CMK (cell line): ENCODE measurements around the gene WDR1.

Experiments
- DNase-seq: peaks from one replicate; pipeline ENCODE4 v3.0.0-alpha.2; 2010; ENCODE audit warnings: low read depth

Gene WDR1

GRCh38 chr4:10098780-10099160 is 17.8 kb downstream of the WDR1 start:
- DNase-seq = no peak

DNA sequence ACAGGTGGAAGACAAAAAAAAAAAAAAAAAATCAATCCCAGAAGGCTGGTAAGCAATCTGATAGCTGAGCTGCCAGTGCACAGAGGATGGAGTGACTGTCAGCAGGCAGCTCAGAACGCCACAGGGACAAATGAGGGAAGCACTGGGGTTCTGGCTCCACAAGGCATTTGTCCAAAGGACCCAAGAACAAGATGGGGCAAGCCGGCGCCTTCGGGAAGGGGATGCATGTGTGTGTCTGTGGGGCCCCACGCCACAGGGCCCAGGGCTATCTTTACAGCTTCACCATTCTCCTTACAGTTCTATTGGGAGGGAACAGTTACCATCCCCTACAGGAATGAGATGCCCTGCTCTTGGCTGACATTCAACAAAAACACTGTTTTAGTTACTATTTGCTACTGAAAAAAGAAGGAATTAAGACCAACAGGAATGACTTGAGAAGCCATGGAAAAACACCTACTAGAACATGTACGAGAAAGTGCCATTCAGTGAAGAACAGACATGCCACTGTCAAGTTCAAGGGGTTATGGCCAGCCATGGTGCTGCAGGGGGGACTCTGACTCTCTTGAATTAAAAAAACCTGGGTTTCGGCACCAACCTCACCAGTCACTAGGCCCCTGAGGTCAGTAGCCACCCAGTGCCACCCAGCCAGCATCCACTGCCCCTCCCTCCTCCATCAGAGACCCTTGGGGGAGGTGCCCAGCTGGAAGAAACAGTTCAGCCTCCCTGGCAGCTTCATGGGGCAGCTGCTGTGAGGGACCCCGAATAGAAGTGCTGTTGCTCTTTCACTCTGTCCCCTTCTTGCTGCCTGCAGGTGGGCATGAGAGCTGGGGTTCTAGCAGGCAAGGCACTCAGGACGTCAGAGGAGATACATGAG is 18.5 kb downstream of the WDR1 start:
- no peak for DNase-seq

DNA sequence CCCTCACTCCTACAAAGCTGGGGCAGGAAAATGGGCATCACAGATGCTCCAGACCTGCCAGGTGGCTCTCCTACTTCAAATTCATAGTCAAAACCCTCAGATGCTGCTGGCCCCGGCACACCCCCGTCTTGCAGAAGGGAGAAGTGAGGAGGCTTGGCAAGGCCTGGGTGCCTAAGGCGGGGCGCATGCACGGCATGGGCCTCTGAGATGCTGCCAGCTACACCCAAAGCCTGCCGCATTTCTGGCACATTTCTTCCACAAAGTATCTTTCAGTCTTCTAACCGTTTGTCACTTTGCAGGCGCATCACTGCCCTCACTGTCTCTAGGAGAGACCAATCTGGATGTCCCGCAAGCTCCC is 19.6 kb downstream of the WDR1 start:
- DNase-seq = no peak

GRCh38 chr4:10096201-10096977 is 20.2 kb downstream of the WDR1 start:
- peak; percentile 39 for DNase-seq

- no peak for DNase-seq
Observed at GRCh38 chr4:10095296-10095991, 21.2 kb downstream of the WDR1 start.

DNA sequence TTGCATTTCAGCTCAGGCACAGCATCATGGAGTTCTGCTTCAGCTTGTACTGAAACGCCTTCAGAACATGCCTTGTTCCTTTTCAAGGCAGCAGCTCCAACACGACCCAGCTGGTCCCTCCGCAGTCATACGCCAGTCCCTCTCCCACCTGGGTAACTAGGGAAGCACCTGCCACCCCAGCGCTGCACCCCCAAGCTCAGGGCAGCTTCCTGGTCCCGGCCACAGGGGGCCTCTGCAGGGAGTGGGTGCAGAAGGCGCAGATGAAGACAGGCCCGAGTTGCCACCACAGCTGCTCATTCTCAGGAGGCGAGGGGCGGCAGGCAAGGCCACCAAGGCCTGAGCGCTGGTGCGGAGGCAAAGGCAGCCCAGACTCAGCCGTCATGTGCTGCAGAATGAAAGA is 21.8 kb downstream of the WDR1 start:
- no peak for DNase-seq

GRCh38 chr4:10093801-10094552 is 22.6 kb downstream of the WDR1 start:
- peak; percentile 70 for DNase-seq

DNA sequence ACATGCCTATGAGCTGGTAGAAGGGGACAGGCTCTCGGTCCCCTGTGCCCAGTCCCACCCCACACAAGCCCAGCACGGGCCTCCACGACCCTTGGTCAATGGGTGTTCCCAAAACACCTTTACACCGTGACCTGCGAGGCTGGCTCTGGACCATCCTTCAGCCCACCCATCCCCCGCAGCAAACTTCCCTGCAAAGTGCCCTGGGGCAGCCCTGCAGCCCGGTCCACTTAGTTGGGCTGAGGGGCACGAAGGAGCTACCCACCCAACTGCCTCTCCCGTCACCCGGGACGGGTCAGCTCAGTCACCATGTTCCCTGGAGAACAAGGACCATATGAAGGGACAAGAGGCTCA is 23.4 kb downstream of the WDR1 start:
- no peak for DNase-seq

GRCh38 chr4:10092481-10093270 is 23.9 kb downstream of the WDR1 start:
- DNase-seq = no peak

GRCh38 chr4:10091531-10092181 is 24.9 kb downstream of the WDR1 start:
- DNase-seq = no peak

DNA sequence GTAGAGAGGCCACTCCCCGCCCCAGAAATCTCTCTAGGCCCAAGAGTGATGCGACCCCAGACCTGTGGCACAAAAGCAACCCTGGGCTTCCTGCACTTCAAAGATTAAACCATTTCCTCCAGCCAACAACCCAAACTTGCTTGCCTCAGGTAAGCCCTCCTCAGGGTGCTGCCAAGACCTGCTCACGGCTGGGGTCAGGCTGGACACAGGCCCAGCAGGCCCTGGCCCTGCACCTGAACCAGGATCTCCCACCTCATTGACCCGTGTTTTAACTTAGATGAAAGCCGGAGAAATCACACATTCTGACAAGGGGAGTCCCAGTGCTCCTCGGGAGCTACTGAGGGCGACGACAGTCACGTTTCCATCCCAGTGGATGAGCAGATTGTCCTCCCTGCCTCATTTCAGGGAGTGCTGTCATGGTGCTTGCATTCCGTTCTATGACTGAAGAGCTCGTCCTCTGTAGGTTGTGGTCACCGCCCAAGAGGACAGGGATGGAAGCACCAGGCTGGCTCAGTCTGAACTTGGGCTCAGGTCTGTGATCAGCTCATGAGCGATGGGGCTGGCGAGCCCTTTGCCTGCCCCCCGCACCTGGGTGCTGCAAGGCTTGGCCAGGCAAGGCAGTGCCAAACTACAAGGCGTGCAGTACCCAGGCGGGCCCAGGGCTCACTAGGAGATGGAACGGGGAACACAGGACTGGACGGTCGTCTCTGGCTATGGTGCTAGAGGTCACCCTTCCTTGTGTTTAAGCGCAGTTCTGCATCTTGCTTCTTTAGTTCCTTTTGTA is 25.9 kb downstream of the WDR1 start:
- DNase-seq = no peak

- no peak for DNase-seq
Observed at GRCh38 chr4:10089346-10089745, 27.3 kb downstream of the WDR1 start.

DNA sequence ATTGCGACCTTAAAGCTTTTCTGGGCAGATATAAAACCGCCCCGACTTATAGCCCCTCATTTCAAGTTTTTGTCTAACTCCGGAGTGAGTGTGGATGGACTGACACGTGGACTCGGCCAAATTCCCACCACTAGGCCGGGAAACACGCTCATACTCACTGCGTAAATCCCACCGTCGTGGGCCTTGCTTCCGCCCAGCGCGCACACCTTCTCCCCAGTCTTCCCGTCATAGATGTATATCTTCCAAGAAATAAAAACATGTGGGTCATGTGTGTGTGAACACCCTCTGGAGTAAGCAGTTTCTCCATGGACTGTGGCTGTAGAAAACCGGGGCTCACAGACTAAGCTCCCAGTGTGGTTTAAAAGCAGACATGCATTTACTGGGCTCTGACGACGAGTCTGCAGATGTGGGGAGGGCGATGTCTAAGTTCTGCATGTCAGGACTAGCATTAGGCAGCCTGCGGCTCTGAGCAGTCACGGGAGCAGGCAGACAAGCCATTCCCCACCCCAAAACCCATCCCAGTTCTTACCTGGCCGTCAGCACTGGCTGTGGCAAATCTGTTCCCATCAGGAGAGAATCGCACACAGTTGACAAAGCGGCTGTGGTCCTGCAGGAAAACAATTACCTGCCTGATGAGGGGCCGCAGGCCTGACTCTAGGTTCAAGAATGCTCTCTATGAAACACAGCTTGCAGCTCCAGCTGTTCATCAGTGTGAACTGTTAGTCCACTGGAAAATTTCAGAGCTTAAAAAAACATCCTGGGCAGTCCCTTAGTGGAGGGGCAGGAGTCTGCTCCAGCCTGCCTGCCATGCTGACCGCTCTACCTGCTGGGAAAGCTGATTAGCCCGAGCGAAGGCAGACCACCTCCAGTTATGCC is 28.2 kb downstream of the WDR1 start:
- no peak for DNase-seq

DNA sequence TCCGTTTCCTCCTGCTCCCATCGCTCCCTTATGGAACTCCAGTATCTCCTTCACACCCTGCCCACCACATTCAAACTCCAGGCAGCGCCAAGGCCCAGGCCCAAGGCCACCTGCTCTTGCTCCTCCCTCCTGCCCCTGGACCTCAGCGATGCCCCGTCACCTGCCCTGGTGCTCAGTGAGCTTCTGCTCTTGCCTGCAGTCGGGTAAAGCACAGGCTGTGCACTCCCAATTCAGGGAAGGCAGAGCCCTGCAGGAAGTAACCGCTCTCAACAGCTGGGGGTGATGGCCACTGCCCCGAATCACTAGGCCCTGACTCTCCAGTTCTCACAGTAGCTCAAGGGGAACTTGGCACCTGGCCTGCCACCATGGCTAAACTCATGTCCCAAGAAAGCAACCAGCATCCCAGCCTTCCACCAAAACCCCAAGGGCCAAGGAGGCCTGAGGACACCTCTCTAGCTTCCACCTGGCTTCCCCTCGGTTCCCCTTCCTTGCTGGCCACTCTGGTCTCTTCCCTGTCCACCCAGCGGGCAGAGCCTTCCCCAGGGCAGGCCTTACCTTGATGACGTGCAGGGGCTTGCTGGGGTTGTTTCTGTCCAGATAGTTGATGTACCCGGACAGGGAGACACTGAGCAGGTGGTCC is 29.3 kb downstream of the WDR1 start:
- no peak for DNase-seq

DNA sequence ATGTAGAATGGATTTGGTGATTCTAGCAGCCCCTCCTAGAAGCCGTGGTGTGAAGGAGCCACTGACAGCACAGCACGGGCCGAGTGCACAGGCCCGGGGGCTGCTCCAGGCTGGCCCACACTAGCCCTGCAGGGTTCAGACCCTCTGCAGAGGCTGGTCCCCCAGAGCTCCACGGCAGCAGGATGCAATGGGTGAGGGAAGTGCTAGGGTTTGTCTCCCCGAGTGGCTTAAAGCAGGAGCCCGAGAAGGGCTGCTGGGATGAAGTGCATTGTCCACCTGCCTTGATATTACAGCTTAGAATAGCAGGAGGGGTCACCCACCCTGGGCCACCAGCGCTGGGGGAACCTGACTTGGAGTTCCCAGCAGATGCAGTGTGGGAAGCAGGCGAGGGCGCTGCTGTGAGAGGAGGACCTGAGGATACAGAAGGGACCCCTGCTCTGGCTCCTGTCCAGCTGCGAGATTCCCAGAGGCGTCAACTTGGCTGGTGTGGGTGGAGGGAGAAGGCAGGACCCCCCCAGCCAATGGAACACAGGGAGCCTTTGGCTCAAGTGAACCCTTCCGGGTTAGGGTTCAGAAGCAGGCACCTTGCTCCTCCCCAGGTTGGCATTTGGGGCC is 30.0 kb downstream of the WDR1 start:
- DNase-seq = no peak

DNA sequence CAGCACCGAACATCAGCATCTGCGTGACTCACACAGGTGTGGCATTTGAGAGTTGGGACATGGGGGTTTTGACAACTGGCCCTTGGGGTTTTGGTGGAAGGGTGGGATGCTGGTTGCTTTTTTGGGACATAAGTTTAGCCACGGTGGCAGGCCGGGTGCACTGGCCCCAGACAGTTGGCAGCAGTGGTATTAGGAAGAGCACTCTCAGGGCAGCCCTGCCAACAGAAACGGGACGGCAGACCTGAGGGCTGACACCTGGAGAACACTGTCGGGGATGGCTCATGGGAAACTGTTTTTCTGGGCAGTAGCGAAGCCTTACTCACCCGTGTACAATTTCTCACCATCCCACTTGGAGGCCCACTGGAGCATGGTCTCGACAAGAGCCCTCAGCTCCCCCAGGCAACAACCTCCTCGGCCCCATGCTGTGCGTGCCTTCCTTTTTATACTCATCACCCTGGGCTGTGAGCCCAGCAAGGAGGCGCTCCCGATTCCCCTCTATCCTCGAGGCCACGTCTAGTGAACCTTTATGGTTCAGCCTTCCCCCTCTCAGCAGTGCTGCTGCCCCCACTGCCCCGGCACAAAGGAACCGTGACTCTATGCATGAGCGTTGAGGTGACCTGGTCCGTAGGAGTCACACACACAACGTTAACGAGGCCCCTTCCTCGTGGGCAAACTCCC is 30.6 kb downstream of the WDR1 start:
- no peak for DNase-seq

DNA sequence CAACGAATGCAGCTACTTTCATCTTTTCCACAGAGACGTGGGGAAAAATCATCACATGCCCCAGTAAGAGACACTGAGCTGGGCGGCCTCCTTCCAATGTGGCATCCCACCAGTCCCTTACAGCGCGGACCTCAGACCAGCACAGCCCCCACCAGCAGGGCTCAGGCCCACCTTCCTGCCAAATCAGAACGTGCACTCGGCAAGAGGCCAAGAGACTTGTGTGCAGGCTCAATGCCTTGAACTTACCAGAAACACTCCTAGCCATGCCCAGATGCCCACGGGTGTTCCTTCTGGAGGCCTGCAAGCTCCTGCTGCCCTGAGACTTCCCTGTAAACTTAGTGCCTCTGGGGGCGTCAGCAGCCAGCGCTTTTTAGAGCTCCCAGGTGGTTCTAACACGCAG is 31.2 kb downstream of the WDR1 start:
- no peak for DNase-seq
